Measurements from ENCODE around the gene LAMA4. TPM values are rescaled to one million over a fixed set of nuclear protein-coding genes. Genes with fewer than 3 reads are reported as not detected.

The LAMA4 gene
- total RNA-seq, 1 donor from 2014 or later: 103 TPM

GRCh38 chr6:112193535-112194051, 60.8 kb downstream of the LAMA4 start:
- Histone ChIP-seq H3K36me3 (peaks cover 48% of the 10 kb centered on the region), H3K27ac (replicated peaks) (peak overlapping the region; percentile 59), H3K4me3 (no peak overlapping the region), H3K27me3 (ENCODE audit: low read depth) (no peaks in the 10 kb centered on the region), H3K9me3 (replicated peaks) (no peaks in the 10 kb centered on the region), H3K4me1 (peaks cover 73% of the 10 kb centered on the region)
- TF ChIP-seq CTCF (IDR thresholded peaks at IDR 0.05; ENCODE audit: borderline replicate concordance): no peak
- no peak for DNase-seq
- intact Hi-C loops (cut with micrococcal nuclease): no loop called here

GRCh38 chr6:112193117-112193516, 61.2 kb downstream of the LAMA4 start:
- no peak for TF ChIP-seq CTCF (IDR thresholded peaks at IDR 0.05; ENCODE audit: borderline replicate concordance)
- DNase-seq: no peak

GRCh38 chr6:112191509-112192020, 62.8 kb downstream of the LAMA4 start:
- TF ChIP-seq CTCF (IDR thresholded peaks at IDR 0.05; ENCODE audit: borderline replicate concordance): no peak
- Histone ChIP-seq H3K27me3 (ENCODE audit: low read depth) (no peaks in the 10 kb centered on the region), H3K4me3 (no peak overlapping the region), H3K27ac (replicated peaks) (no peak overlapping the region), H3K9me3 (replicated peaks) (no peaks in the 10 kb centered on the region), H3K36me3 (peaks cover 57% of the 10 kb centered on the region), H3K4me1 (peaks cover 52% of the 10 kb centered on the region)
- intact Hi-C loops (cut with micrococcal nuclease): no loop called here
- no peak for DNase-seq

More at GRCh38 chr6:112193117-112193516, 61.2 kb downstream of the LAMA4 start:
- no peaks in the 10 kb centered on the region for H3K9me3 ChIP-seq (replicated peaks)
- H3K4me3 ChIP-seq: no peak overlapping the region
- intact Hi-C loops (cut with micrococcal nuclease): no loop called here
- H3K36me3 ChIP-seq: peaks cover 51% of the 10 kb centered on the region
- peak overlapping the region; percentile 59 for H3K27ac ChIP-seq (replicated peaks)
- H3K27me3 ChIP-seq (ENCODE audit: low read depth): no peaks in the 10 kb centered on the region
- peaks cover 68% of the 10 kb centered on the region for H3K4me1 ChIP-seq

- peaks cover 71% of the 10 kb centered on the region for H3K36me3 ChIP-seq
- intact Hi-C loops (cut with micrococcal nuclease): no loop called here
- no peaks in the 10 kb centered on the region for H3K9me3 ChIP-seq (replicated peaks)
Observed at GRCh38 chr6:112190164-112190563, 64.2 kb downstream of the LAMA4 start.

GRCh38 chr6:112189494-112189893, 64.9 kb downstream of the LAMA4 start:
- Histone ChIP-seq H3K4me1 (peaks cover 38% of the 10 kb centered on the region), H3K36me3 (peaks cover 77% of the 10 kb centered on the region), H3K27ac (replicated peaks) (peak overlapping the region; percentile 29), H3K9me3 (replicated peaks) (no peaks in the 10 kb centered on the region), H3K27me3 (ENCODE audit: low read depth) (no peaks in the 10 kb centered on the region), H3K4me3 (no peak overlapping the region)
- no peak for DNase-seq
- intact Hi-C loops (cut with micrococcal nuclease): loop anchor here (10.0 kb wide), 1 partner anchor 65 kb away; the partner anchor contains the start of gene LAMA4
- no peak for TF ChIP-seq CTCF (IDR thresholded peaks at IDR 0.05; ENCODE audit: borderline replicate concordance)

More at GRCh38 chr6:112190164-112190563, 64.2 kb downstream of the LAMA4 start:
- Histone ChIP-seq H3K27me3 (ENCODE audit: low read depth) (no peaks in the 10 kb centered on the region), H3K4me1 (peaks cover 44% of the 10 kb centered on the region), H3K4me3 (no peak overlapping the region), H3K27ac (replicated peaks) (peak overlapping the region; percentile 29)
- no peak for TF ChIP-seq CTCF (IDR thresholded peaks at IDR 0.05; ENCODE audit: borderline replicate concordance)
- no peak for DNase-seq

Data from left ventricle myocardium inferior (tissue), 1 donor.